SW480 (cell line): ENCODE data around the gene PLXND1.
"Not testable (repeated sequence)": the region's sequence is repeated elsewhere in the genome, so short reads cannot be mapped to it uniquely, and the experiment has no call there.

ENCODE experiments used
- DNase-seq: peaks from one replicate; pipeline ENCODE4 v3.0.0-alpha.2; 2016; ENCODE audit warnings: low spot score

Gene PLXND1

GRCh38 chr3:129612534-129613366, 6.3 kb upstream of the PLXND1 start:
- DNase-seq = no peak

DNA sequence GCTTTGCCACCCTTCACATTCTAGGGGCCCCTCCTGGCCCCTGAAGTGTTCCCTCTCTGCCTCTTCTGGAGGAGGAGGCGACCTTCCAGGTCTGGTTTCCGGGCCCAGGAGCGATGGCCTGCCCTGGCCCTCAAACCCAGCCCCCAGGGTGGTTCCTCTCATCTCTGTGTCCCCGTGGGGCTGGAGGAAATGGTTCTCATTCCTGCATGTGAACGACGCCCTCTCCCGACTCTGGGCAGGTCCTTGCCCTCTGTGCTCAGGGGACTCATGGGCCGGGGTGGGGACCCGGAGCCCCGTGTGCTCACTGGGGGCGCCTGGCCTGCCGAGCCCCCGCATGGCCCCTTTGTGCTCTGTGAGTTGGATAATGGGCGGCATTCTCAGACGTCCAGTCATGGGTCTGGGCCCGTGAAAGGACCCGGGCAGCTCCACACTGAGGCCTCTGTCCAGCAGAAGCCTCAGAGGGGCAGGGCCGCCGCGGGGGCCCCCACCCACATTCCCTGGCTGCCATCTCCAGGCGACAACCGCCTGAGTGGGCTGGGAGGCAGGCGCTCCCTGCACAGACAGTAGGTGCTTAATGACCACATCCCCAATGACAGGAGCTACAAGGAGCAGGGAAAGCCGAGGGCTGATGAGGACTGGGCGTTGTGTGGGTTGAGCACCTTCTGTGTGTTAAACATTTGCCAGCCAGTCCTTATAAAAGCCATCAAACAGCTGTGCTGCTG, 5.5 kb upstream of the PLXND1 start:
- DNase-seq = no peak

- DNase-seq = no peak
Observed at GRCh38 chr3:129611446-129611800, 4.9 kb upstream of the PLXND1 start.

DNA sequence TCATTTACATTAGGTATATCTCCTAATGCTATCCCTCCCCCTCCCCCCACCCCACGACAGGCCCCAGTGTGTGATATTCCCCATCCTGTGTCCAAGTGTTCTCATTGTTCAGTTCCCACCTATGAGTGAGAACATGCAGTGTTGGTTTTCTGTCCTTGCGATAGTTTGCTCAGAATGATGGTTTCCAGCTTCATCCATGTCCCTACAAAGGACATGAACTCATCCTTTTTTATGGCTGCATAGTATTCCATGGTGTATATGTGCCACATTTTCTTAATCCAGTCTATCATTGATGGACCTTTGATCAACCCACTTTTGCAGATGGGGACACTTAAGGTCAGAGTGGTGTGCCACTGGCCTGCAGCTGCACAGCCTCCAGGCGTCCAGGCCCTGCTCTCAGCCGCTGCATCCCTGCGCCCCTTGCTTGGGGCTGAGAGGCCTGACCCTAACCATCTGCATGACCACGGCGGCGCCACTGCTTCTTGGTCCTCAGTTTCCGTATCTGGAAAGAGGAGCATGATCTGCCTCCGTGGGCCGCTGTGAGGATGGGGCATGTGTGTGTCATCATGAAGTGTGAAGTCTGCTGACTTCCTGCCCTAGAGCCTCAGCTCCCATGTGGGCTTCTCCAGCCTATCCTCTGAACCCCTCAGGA, 4.4 kb upstream of the PLXND1 start:
- not testable (repeated sequence) for DNase-seq

DNA sequence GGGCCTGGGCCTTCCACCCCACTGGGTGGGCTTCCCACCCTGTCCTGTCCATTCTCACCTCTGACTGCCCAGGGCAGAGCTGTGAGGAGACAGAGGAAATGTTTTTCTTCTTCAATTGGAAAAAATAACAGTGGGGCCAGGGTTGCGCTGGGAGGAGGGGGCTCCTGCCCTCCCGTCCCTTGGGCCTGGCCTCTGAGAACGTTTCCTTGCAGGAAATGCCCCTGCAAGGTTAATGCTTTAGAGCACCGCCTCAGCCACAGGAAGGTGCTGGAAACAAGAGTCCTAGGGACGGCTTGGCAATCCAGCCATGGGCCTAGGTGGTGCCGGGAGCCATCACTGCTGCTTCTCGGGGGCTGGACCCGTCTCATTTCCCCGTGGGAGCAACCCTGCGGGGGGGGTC, 3.8 kb upstream of the PLXND1 start:
- no peak for DNase-seq

DNA sequence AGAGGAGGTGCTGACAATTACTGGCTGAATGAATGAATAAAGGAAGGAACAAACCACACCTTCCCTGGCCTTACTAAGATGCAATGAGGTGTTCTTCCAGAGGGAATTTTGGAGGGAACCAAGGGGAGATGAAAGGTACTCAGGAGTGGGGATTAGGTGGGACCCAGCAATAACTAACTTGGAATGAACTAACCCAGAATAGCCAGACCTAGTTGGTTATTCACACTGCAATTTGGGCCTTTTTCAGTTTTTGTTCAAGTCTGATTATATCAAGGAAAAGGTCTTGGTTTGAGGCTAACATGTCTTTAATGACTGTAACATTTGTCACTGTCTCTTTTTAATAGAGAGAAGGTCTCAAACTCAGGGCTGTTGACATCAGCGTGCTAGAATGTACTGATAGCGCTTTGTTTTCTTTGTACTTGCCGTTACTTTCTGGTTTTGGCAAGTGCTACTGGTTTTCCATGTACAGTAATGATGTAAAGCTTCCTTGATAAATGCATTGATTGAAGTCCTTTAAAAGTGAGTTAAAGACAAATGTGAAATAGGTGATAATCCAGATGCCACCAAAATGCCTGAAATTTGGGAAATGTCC, 3.2 kb upstream of the PLXND1 start:
- no peak for DNase-seq

DNA sequence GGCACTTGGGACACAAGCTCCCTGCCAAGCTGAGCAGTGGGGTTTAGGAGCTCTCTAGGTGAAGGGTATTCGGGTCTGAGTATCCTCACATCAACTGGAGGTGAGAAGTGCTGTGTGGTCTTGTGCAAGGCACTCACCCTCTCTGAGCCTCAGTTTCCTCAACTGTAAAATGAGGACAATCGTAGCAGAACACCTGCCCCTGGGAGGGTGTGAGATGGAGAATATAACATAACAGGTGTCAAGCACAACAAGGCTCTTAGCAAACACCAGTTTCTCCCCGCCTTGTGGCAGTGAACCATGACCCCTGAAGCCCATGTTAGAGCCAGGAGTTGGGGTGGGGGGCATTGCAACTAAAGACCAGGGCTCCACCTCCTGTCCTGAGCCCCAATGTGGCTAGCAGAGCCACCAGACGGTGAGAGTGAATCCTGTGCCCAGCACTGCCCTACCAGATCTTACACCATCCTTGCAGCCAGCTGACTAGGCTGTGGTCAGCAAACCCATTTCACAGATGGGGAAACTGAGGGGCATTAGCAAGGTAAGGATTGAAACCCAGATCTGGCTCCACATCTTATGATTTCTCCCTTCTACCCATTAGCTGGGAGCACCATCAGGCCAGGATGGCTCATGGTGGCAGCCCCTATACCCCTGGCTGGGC, 2.6 kb upstream of the PLXND1 start:
- no peak for DNase-seq

DNA sequence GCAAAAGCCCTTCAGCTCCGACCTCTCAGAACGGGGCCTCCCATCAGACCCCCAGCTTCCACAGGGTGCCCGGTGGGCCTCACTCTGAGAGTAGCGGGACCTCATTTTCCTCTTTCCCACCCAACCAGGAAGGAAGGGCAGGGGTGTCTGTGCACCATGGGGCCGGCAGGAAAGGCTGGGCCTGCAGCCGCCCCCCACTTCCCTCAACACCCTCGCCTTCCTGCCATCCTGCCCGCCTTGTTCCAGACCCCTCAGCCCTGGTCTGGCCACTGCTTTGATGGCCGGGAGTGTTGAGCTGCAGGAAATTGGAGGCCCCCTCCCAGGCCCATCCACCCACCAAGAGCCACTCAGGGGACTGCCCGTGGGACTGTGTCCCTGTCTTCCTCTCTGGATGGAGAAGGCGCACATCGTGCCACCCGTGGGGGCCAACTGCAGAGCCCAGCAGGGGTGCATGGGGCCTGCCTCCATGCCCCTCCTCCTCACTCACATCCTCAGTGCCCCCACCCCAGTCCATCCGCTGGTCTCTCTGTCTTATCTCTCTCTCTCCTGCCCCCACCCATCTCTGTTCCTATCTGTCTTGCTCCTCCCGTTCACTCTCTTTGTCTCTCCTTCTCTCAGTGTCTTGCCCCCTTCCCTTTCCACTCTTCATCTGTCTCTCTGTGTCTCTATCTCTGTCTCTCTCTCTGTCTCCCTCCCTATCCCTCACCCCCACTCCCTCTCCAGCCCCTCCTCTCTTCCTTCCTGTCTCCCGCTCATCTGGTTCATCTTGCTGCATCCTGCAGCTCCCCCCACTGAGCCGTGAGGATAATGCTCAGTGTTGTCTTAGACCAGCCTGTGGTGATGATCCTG, 1.8 kb upstream of the PLXND1 start:
- DNase-seq = no peak

DNA sequence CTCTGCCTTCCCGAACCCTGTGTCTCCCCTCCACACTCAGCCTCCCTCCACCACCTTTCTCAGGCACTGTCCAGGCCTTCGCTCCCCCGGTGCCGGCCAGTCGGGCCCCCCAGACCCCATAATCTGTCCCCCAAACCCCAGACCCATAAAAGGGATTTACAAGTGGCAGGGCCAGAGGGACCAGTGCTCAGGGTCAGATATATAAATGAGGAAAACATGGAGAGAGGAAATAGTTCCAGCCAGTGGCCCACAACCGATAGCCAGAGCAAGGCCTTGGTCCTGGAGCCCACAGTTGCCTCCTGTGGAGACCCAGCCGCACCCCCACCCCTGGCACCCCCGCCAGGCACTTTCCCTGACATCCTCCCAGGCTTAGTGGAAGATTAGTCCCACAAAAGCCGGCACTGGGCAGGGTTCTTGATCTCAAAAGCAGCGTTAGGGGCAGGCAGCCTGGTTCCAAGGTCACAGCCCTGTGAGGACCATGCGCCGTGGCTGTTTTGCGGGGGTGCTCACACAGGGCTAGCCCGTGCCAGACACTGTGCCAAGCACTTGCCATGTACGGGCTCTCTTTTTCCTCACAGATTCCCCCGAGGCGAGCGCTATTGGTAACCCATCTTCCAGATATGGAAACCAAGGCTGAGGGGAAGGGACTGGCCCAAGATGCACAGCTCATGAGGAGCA, 1.1 kb upstream of the PLXND1 start:
- DNase-seq = no peak

DNA sequence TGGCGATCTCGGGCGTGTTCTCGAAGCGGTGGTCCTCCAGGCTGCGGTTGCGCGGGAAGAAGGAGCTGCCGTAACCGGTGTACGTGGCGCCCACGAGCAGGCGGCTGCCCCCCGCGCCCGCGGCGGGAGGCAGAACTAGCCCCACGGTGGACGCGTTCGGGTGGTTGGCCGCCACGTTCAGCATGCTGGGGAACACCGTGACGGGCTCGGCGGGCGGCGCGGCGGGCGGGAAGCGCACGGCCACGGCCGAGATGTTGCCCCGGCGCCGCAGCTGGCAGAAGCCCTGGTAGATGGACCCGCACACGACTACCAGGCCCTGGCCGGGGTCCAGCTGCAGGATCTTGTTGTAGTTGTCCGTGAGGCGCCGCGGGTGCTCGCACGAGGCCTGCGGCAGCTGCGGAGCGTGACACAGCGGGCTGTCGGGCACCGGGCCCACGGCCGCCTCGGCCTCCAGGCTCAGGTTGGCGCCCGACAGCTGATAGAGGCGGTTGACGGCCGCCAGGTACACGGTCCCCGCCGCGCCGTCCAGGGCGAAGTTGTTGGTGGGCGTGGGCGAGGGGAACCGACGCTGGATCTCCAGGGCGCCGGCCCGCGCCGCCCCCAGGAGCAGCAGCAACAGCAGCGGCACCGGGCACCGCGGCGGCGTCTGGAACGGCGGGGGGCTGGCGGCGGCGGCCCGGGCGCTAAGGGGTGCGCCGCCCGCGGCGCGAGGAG, 397 bp downstream of the PLXND1 start:
- no peak for DNase-seq

GRCh38 chr3:129605203-129605921, 1.1 kb downstream of the PLXND1 start:
- DNase-seq = no peak

DNA sequence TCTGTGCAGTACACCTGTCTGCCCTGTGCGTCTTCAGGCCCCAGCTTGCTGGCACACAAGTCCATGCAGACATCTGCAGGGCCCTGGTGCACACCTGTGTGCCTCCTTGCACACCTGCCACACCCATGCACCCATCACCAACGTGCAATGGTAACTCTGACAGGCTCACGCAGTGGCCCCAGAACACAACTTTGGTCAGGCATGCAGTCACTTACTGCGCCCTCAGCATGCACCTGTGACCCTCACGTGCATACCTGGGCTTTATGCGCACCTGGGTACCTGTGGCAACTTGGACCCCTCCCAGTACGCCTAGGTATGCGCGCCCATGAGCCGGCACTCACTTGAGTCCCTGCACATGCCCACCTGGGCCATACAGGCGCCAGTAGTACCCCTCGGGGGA, 1.7 kb downstream of the PLXND1 start:
- DNase-seq = no peak

- no peak for DNase-seq
Observed at GRCh38 chr3:129603991-129604749, 2.3 kb downstream of the PLXND1 start.

DNA sequence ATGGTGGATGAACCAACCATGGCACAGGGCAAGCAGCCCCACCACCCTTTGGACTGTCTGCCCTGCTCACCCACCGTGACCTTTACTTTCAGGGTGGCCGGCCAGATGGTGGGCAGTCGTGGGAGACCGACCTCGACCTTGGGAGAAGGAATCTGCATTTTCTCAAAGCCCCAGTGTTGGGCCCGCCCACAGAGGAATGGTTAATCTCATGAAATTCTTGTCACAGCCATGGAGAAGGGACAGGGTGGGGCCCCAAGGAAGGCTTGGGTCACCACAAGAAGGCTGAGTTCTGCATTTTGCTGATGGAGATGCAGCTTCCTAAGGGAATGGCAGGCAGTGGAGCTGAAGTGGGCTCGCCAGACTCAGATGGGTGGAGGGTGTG, 2.9 kb downstream of the PLXND1 start:
- DNase-seq = no peak

GRCh38 chr3:129602730-129603560, 3.5 kb downstream of the PLXND1 start:
- peak; percentile 68 for DNase-seq

GRCh38 chr3:129602309-129602708, 4.2 kb downstream of the PLXND1 start:
- DNase-seq = no peak

GRCh38 chr3:129601713-129602112, 4.8 kb downstream of the PLXND1 start:
- DNase-seq = no peak

- no peak for DNase-seq
Observed at GRCh38 chr3:129600348-129600747, 6.1 kb downstream of the PLXND1 start.
